ENCODE results near the gene TRIM54. TPM values are rescaled to one million over a fixed set of nuclear protein-coding genes. Genes with fewer than 3 reads are reported as not detected.

The TRIM54 gene
- total and polyA plus RNA-seq, 4 donors: 0.03 TPM; not detected in 3

GRCh38 chr2:27288610-27289009 lies 6.4 kb downstream of the TRIM54 start:
- Histone ChIP-seq H3K27me3 (ENCODE audit: control insufficient read depth in 4 of 4, insufficient read depth in 4 of 4, low read length in 3 of 4) (no peaks in the 10 kb centered on the region), H3K36me3 (ENCODE audit: control insufficient read depth in 4 of 4, insufficient read depth in 3 of 4, low read depth in 1 of 4, low read length in 3 of 4) (no peaks in the 10 kb centered on the region), H3K4me3 (ENCODE audit: low read depth in 1 of 3, low read length in 3 of 3) (no peak overlapping the region), H3K4me1 (ENCODE audit: control insufficient read depth in 4 of 4, insufficient read depth in 4 of 4, low read length in 3 of 4) (peaks cover 2 to 10% (median 7%) of the 10 kb centered on the region in 4 donors), H3K27ac (ENCODE audit: low read depth in 1 of 2, low read length in 2 of 2) (no peak overlapping the region), H3K9me3 (ENCODE audit: control insufficient read depth in 4 of 4, low read length in 3 of 4) (no peaks in the 10 kb centered on the region), H3K9ac (ENCODE audit: low read depth in 1 of 2, low read length in 2 of 2) (no peak overlapping the region)
- DNase-seq (ENCODE audit: low spot score): no peak
- TF ChIP-seq TAF1 (conservative IDR thresholded peaks at IDR 0.05): no peak
- no peak for TF ChIP-seq ATF3 (IDR thresholded peaks at IDR 0.05)
- no peak for TF ChIP-seq NR2F2 (IDR thresholded peaks at IDR 0.05)
- TF ChIP-seq FOXA2 (IDR thresholded peaks at IDR 0.05): no peak
- no peak for TF ChIP-seq SP1 (IDR thresholded peaks at IDR 0.05)
- no peak for TF ChIP-seq MAX (IDR thresholded peaks at IDR 0.05)
- no peak for TF ChIP-seq JUND (IDR thresholded peaks at IDR 0.05)
- TF ChIP-seq RXRA (IDR thresholded peaks at IDR 0.05): no peak
- no peak for TF ChIP-seq GABPA (IDR thresholded peaks at IDR 0.05 in 1 of 2, conservative IDR thresholded peaks at IDR 0.05 in 1 of 2)
- TF ChIP-seq YY1 (IDR thresholded peaks at IDR 0.05): no peak
- TF ChIP-seq RAD21 (IDR thresholded peaks at IDR 0.05): no peak
- no peak for TF ChIP-seq FOXA1 (IDR thresholded peaks at IDR 0.05)
- 71% methylated on average over 3 of the region's 3 CpGs for WGBS

GRCh38 chr2:27290549-27290948 lies 8.3 kb downstream of the TRIM54 start:
- 84% methylated on average over 5 of the region's 5 CpGs for WGBS
- TF ChIP-seq ATF3 (IDR thresholded peaks at IDR 0.05) (no peak), TAF1 (conservative IDR thresholded peaks at IDR 0.05) (no peak), FOXA2 (IDR thresholded peaks at IDR 0.05) (no peak), SP1 (IDR thresholded peaks at IDR 0.05) (no peak), RXRA (IDR thresholded peaks at IDR 0.05) (no peak), CTCF (IDR thresholded peaks at IDR 0.05; ENCODE audit: low read depth, low read length, missing input control) (no peak), HNF4G (IDR thresholded peaks at IDR 0.05) (no peak), FOXA1 (IDR thresholded peaks at IDR 0.05) (no peak), MAX (IDR thresholded peaks at IDR 0.05) (no peak), ZBTB33 (IDR thresholded peaks at IDR 0.05) (no peak), GABPA (IDR thresholded peaks at IDR 0.05 in 1 of 2, conservative IDR thresholded peaks at IDR 0.05 in 1 of 2) (no peak), RAD21 (IDR thresholded peaks at IDR 0.05) (no peak), REST (IDR thresholded peaks at IDR 0.05) (no peak), NR2F2 (IDR thresholded peaks at IDR 0.05) (no peak), YY1 (IDR thresholded peaks at IDR 0.05) (no peak), HNF4A (conservative IDR thresholded peaks at IDR 0.05) (no peak), JUND (IDR thresholded peaks at IDR 0.05) (no peak), EGR1 (IDR thresholded peaks at IDR 0.05; ENCODE audit: low read depth in 2 of 2) (no peak)
- no peaks in the 10 kb centered on the region for H3K27me3 ChIP-seq (ENCODE audit: control insufficient read depth in 4 of 4, insufficient read depth in 4 of 4, low read length in 3 of 4)
- H3K27ac ChIP-seq (ENCODE audit: low read depth in 1 of 2, low read length in 2 of 2): no peak overlapping the region
- no peak overlapping the region for H3K4me3 ChIP-seq (ENCODE audit: low read depth in 1 of 3, low read length in 3 of 3)
- H3K36me3 ChIP-seq (ENCODE audit: control insufficient read depth in 4 of 4, insufficient read depth in 3 of 4, low read depth in 1 of 4, low read length in 3 of 4): no peaks in the 10 kb centered on the region
- H3K9ac ChIP-seq (ENCODE audit: low read depth in 1 of 2, low read length in 2 of 2): no peak overlapping the region
- DNase-seq (ENCODE audit: low spot score): no peak
- H3K9me3 ChIP-seq (ENCODE audit: control insufficient read depth in 4 of 4, low read length in 3 of 4): no peaks in the 10 kb centered on the region
- peaks cover 2 to 11% (median 7%) of the 10 kb centered on the region in 4 donors for H3K4me1 ChIP-seq (ENCODE audit: control insufficient read depth in 4 of 4, insufficient read depth in 4 of 4, low read length in 3 of 4)
